DMS53 treated with DMSO at 0.1 percent for 48 hours (cell line): Measurements from ENCODE around the gene CEP295NL.
"Not testable (repeated sequence)": the region's sequence is repeated elsewhere in the genome, so short reads cannot be mapped to it uniquely, and the experiment has no call there.

ENCODE experiments used
- DNase-seq: peaks from one replicate; lab custom pipeline; 2025; ENCODE audit not compliant: unreplicated experiment; lab: John Stamatoyannopoulos, UW

Gene CEP295NL, protein sequence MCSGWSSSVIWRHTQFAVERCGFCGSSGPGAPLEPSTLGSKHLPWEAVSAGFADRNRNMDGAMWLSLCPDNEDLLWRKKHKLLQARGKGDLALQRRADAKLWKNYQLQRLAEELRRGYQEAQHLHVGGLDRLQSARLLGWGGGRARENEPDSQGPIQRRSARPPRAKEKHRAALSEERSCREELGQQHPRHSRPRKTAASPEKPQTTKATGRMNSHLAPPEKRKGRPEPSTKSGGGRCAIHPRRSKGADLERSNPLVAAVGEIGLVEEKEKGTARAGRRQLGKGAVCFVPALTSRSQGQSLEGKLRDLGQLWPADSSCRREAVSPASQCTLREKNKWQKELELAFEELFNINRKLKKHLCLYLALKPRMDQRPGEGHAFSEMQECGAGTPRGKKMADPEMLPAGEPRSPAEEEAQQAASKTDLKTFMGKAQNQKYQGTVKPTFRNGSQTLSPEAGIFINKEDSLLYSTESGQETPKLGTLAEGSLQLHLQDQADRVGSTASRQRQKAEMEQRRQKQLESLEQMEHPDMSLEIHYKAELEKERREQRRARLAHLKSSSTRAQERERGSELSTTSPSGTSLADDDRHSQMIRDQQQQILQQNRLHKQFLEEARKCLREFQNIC

DNA sequence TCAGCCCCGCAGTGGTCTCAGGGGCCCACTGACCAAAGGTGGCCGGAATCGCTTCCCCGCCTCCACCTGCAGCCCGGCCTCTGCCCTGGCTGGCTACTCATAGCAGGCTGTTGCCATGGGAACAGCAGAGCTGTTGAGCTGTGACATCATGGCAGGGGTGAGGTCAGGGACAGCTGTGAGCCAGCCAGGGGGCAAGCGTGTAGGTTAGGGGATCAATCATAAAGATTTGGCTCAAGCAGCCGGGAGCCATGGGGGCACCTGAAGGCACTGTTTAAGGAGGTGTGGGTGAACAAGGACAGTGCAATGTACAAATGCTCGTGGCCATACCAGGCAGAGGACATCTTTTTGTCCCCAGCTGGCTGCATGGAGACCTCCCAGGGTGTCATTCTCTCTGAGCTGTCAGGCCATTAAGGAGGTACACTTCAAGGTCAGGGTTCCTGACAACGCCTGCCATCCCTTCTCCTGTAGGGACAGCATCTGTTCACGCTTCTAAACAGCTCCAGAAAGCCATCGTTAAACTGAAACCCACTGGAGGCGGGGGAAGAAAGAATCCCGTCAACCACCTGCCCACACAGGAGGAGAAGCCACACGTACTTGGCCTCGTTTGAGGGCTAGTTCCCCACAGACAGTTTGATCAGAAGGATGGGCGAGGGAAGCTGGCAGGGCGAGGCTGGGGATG is at the start of gene CEP295NL:
Gene CEP295NL (minus strand): TSS at position 101 of the 679 bp plus-strand sequence. CDS start 1,373 bp downstream, outside the sequence.
- DNase-seq, result no peak

GRCh38 chr17:78952706-78953105 is 49.7 kb upstream of the CEP295NL start:
- no peak for DNase-seq

DNA sequence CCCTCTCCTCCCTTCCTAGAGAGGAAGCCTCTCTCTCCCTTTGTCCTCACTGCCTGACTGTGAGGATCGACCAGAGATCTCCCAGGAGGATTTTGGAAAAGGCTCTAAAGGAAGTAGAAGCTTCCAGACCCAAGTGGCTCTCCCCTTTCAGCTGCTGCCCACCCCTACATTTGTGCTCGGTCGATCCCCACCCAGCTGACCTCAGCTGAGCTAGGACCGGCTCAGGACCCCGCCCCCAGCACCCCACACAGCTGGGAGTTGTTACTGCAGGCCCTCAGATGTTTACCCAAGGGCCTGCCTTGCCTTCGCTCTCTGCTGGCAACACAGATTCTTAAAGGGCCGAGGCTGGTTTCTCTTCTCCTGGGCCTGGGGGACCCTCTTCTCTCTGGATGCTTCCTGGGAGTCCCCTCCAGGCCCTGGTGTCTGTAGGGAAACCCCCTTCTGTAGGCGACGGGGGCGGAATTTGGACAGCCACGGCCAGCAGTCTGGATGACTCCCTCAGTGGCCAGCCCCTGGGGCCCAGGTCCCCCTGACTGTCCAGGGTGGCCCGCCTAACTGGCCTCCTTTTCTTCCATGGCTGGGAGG is 49.1 kb upstream of the CEP295NL start:
- no peak for DNase-seq

GRCh38 chr17:78950870-78951269 is 47.9 kb upstream of the CEP295NL start:
- DNase-seq, result no peak

GRCh38 chr17:78947235-78948149 is 44.5 kb upstream of the CEP295NL start:
- DNase-seq, result no peak

DNA sequence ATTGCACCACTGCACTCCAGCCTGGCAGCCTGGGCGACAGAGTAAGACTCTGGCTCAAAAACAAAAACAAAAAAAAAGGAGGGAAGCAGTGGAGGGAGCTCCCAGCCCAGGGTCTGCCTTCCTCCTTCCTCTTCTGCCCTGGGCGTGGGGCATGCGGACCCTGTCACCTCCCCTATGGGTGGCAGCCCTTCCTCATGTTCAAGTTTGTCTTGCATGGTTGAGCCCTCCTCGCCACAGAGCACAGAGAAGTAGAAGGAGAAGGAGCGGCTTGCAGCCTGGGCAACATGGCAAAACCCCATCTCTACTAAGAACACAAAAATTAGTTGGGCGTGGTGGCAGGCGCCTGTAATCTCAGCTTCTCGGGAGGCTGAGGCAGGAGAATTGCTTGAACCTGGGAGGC is 43.6 kb upstream of the CEP295NL start:
- DNase-seq, result no peak

DNA sequence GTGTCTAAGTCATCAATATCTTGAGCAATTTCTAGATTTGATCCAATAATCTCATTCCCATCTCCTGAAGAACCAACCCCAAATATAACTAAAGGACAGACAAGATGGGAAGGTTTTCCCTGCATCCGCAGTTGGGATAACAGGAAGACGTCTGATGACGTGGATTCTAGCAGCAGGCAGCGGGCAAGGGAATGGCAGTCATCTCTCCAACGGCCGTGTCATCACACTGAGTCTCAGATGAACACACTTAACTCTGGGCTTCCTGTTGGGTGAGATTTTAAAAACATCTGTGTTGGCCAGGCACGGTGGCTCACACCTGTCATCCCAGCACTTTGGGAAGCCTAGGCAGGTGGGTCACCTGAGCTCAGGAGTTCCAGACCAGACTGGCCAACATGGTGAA is 43.1 kb upstream of the CEP295NL start:
- no peak for DNase-seq

DNA sequence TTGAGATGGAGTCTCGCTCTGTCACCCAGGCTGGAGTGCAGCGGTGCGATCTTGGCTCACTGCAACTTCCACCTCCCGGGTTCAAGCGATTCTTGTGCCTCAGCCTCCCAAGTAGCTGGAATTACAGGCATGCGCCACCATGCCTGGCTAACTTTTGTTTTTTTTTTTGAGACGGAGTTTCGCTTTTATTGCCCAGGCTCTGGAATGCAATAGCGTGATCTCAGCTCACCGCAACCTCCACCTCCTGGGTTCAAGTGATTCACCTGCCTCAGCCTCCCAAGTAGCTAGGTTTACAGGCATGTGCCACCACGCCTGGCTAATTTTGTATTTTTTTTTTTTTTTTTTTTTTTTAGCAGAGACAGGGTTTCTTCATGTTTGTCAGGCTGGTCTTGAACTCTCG is 42.5 kb upstream of the CEP295NL start:
- DNase-seq, result not testable (repeated sequence)

- no peak for DNase-seq
Measured at GRCh38 chr17:78944956-78945355, 42.0 kb upstream of the CEP295NL start.

DNA sequence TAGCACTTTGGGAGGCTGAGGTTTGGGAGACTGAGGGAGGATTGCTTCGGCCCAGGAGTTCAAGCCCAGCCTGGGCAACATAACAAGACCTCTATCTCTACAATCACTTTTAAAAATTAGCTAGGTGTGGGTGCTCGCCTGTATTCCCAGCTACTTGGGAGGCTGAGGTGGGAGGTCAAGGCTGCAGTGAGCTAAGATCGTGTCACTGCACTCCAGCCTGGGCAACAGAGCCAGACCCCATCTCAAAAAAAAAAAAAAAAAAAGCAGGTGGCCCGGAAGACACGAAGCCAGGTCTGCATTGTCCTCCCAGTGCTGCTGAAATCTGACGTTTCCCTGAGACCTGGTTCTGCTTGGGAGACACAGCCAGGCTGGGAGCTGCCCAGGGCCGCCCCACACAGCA is 41.0 kb upstream of the CEP295NL start:
- no peak for DNase-seq

DNA sequence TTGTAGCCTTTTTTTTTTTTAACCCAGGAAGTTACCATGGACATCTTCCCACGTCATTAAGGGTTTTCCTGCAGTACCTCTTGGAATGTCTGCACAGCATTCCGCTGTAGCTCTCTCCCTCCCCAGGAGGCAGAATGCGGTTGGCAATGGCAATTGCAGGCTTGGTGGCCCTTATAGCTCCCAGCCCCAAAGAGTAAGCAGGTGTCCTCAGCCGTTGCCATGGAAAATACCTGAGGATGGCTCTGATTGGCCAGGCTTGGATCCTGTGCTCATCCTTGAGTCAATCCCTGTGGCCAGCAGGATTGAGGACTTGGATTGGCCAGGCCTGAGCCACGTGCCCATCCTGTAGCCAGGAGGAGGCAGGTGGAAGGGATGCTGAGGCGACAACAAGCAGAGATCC is 37.7 kb upstream of the CEP295NL start:
- peak; percentile 92 for DNase-seq

DNA sequence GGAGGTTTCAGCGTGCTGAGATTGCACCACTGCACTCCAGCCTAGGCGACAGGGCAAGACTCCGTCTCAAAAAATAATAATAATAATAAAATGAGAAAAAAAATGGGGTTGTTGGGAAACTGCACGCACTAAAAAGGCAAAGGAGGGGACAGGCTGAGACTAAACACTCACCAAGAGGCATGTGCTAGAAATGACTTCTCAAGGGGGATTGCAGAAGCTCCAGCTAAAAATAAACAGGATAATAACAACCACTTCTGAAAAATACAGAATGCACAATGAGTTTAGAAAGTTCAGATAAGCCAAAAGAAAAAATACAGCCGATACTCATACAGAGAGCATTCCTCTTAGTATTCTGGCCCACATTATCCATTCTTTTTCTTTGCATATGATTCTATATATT is 37.3 kb upstream of the CEP295NL start:
- DNase-seq, result no peak

- DNase-seq, result no peak
Measured at GRCh38 chr17:78939615-78940014, 36.6 kb upstream of the CEP295NL start.

DNA sequence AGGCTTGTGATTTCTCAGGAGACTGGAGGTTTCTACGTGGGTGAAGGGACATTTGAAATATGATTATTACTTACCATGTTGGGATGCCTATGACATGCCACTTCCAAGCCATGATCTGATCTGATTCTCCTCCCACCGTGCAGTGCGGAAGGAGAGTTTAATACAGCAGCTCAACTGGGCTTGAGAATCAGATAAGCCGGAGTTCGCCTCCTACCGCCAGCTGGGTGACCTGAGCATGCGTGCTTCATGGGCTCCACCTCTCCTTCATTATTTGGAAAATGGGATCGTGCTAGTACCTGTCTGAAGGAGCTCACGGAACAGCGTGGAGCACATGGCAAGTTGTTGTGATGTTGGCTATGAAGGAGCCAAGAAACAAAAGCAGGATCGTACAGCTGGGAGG is 34.6 kb upstream of the CEP295NL start:
- DNase-seq, result no peak

DNA sequence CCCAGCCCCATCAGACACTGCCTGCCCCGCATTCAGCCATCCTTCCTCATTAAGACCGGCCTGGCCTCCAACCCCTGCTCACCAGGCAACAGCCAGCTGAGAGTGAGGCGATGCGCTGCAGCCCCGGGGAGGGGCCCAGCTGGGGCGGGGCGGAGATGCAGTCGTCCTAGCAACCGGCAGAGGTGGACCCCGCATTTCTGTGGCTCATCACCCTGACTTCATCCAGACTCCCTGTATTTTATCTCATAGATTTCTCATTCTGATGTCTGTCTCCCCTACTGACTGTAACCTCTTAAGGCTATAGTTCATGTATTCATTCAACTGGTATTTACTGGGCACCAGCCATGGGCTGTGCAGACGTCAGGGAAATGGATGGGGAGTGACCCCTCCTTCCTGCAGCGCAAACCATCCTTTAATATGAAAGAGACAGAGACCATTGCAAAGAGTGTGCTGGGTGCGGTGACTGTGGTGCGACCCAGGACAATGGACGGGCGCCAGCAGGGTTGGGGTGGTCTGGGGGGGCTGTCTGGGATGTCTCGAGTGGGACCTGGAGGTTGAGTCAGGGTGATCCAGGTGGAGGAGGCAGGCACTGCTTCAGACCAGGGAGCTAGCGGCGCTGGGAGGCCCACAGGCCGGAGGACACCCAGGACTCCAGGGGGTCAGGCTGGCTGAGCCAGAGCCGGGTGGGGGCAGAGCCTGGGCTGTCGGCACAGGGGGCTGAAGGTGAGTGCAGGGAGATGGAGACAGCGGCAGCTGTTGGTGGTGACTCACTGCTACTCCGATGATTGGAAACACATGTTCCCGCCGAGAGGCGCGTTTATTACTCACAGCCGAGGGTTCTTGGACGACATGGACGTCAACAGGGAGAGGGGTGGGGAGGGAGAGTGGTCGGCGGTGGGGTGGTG is 32.7 kb upstream of the CEP295NL start:
- no peak for DNase-seq

- no peak for DNase-seq
Measured at GRCh38 chr17:78934681-78935418, 31.8 kb upstream of the CEP295NL start.

DNA sequence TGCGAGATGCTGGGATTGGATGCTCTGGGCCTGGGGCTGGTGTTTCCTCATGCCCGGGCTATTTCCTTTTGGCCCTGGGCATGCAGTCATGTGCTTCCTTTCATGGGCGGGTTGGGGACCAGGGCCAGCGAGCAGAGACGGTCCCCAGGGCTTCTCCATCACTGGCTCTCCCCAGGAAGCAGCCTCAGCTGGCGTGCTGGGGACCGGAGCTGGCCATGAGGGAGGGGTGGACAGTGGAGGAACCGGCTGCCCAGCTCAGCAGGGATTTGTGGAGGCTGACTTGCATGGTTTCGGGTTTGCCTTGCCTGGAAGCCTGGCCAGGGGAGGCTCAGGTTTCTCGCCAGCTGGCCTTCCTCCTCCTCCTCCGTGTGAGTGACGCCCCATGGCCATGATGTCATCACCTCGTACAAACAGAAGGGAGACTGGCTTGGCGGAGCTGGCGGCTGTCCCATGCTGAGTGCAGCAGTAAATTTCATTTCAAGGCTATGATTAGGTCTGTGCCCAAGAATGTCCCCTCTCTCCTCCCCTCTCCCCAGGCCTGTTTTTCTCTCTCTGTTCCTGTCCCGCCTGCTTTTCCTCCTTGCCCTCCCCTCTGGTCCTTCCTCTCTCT is 31.1 kb upstream of the CEP295NL start:
- peak; percentile 86 for DNase-seq
